Fibroblast of lung (primary cell): ENCODE measurements around the gene MRPL4.

Source experiments
- CTCF ChIP-seq, 2 donors: IDR thresholded peaks in 1 of 2; conservative IDR thresholded peaks in 1 of 2; 1 replicate in 1 of 2; 2 replicates in 1 of 2; pipeline ENCODE4 v1.5.1; 2011 to 2012; ENCODE audit warnings: low read length in 2 of 2, control low read depth in 1 of 2, inconsistent platforms in 1 of 2, low read depth in 1 of 2, mild to moderate bottlenecking in 1 of 2
- EZH2 ChIP-seq: IDR thresholded peaks from 2 replicates; pipeline ENCODE4 v1.5.1; 2012; ENCODE audit warnings: low read length, control low read depth, mild to moderate bottlenecking; ENCODE audit errors: missing control alignments

- no peak for TF ChIP-seq CTCF (conservative IDR thresholded peaks at IDR 0.05 in 1 of 2, IDR thresholded peaks at IDR 0.05 in 1 of 2; ENCODE audit: low read depth in 1 of 2, low read length in 2 of 2)
- TF ChIP-seq EZH2: peak; percentile 54
Observed at GRCh38 chr19:10291554-10292205, 39.7 kb downstream of the MRPL4 start.
